NCI-H524 treated with DMSO at 0.1 percent for 48 hours (cell line): Measurements from ENCODE around the gene CLSTN1.
A peak's percentile ranks its signal among the peaks of the same experiment; 100 is the strongest.
"Not testable (repeated sequence)": the region's sequence is repeated elsewhere in the genome, so short reads cannot be mapped to it uniquely, and the experiment has no call there.

Experiments used
- DNase-seq: peaks from one replicate; lab custom pipeline; 2025; lab: John Stamatoyannopoulos, UW

The CLSTN1 gene

GRCh38 chr1:9825093-9826074 is 1.6 kb upstream of the CLSTN1 start:
- no peak for DNase-seq

- no peak for DNase-seq
These were observed 931 bp upstream of the CLSTN1 start for GRCh38 chr1:9824702-9825089.

- no peak for DNase-seq
These were observed 147 bp downstream of the CLSTN1 start for GRCh38 chr1:9823693-9823942.

- DNase-seq = no peak
These were observed 670 bp downstream of the CLSTN1 start for GRCh38 chr1:9822897-9823692.

GRCh38 chr1:9822490-9822889 is 1.3 kb downstream of the CLSTN1 start:
- DNase-seq = no peak

- DNase-seq = no peak
These were observed 2.1 kb downstream of the CLSTN1 start for GRCh38 chr1:9821710-9822109.

GRCh38 chr1:9820521-9820920 is 3.2 kb downstream of the CLSTN1 start:
- DNase-seq = no peak

- DNase-seq = no peak
These were observed 6.0 kb downstream of the CLSTN1 start for GRCh38 chr1:9817734-9818133.

GRCh38 chr1:9816199-9816598 is 7.6 kb downstream of the CLSTN1 start:
- no peak for DNase-seq

- DNase-seq = no peak
These were observed 8.6 kb downstream of the CLSTN1 start for GRCh38 chr1:9815150-9815549.

GRCh38 chr1:9814619-9815018 is 9.1 kb downstream of the CLSTN1 start:
- DNase-seq = no peak

GRCh38 chr1:9811239-9811966 is 12.4 kb downstream of the CLSTN1 start:
- DNase-seq = no peak

GRCh38 chr1:9809100-9809510 is 14.7 kb downstream of the CLSTN1 start:
- no peak for DNase-seq

GRCh38 chr1:9808459-9808858 is 15.3 kb downstream of the CLSTN1 start:
- DNase-seq = no peak

- no peak for DNase-seq
These were observed 16.2 kb downstream of the CLSTN1 start for GRCh38 chr1:9807541-9807940.

- not testable (repeated sequence) for DNase-seq
These were observed 17.8 kb downstream of the CLSTN1 start for GRCh38 chr1:9805972-9806371.

- no peak for DNase-seq
These were observed 18.7 kb downstream of the CLSTN1 start for GRCh38 chr1:9805006-9805508.

- DNase-seq = peak; percentile 39
These were observed 20.5 kb downstream of the CLSTN1 start for GRCh38 chr1:9803003-9803918.

GRCh38 chr1:9801909-9802308 is 21.9 kb downstream of the CLSTN1 start:
- no peak for DNase-seq

GRCh38 chr1:9798236-9799130 is 25.3 kb downstream of the CLSTN1 start:
- peak; percentile 50 for DNase-seq
